Endothelial cell of umbilical vein (primary cell): ENCODE measurements around the gene COL9A1. TPM values are rescaled to one million over a fixed set of nuclear protein-coding genes. Genes with fewer than 3 reads are reported as not detected.

ENCODE experiments used
- BruUV-seq: library from RNA; stranded (reverse); fragments of 400-500 nt; replicated peaks from 2 replicates; lab custom pipeline; 2021; lab: Mats Ljungman, UMichigan
- CTCF ChIA-PET: fragments of 300-600, 350-600 bp; sonication (Branson Sonifier 250); formaldehyde crosslinking; loops from one replicate; lab custom pipeline; 2021; ENCODE audit warnings: antibody characterized with exemption, inconsistent platforms; lab: Charles Lee
- POLR2A ChIA-PET: fragments of 300-600, 350-600 bp; sonication (Branson Sonifier 250); formaldehyde crosslinking; loops from one replicate; lab custom pipeline; 2021; ENCODE audit warnings: antibody characterized with exemption, inconsistent platforms; lab: Charles Lee
- DNase-seq: peaks from one replicate; pipeline ENCODE4 v3.0.0-alpha.2; 2011; ENCODE audit warnings: low read depth, low spot score
- FAIRE-seq: peaks from 2 replicates; lab custom pipeline; 2011; peaks lifted over from hg19 to GRCh38; lab: Jason Lieb, UNC
- H2AFZ ChIP-seq: 2 replicates; pipeline ENCODE4 v1.6.0; 2012; ENCODE audit warnings: low read depth, low read length, control low read depth, inconsistent platforms
- H3K27ac ChIP-seq: 2 replicates; pipeline ENCODE4 v1.5.1; 2011; ENCODE audit warnings: low read depth, mild to moderate bottlenecking, control low read depth, low read length, moderate library complexity; ENCODE audit not compliant: insufficient read depth
- H3K27me3 ChIP-seq, 2 experiments: 2 replicates each; pipeline versions ENCODE4 v1.6.0 to v1.6.1; 2011; ENCODE audit warnings: low read length in 2 of 2, mixed read lengths in 1 of 2; ENCODE audit not compliant: control insufficient read depth in 2 of 2, insufficient read depth in 2 of 2
- H3K36me3 ChIP-seq, 2 experiments: 2 replicates in 1 of 2; 3 replicates in 1 of 2; pipeline ENCODE4 v1.5.1; 2011; ENCODE audit warnings: low read length in 2 of 2, mild to moderate bottlenecking in 1 of 2, moderate library complexity in 1 of 2; ENCODE audit not compliant: control insufficient read depth in 2 of 2, insufficient read depth in 2 of 2; ENCODE audit errors: extremely low read depth in 1 of 2
- H3K4me1 ChIP-seq: 3 replicates; pipeline ENCODE4 v1.5.1; 2011; ENCODE audit warnings: mild to moderate bottlenecking, low read length; ENCODE audit not compliant: control insufficient read depth, insufficient read depth; ENCODE audit errors: extremely low read depth
- H3K4me2 ChIP-seq: 2 replicates; pipeline ENCODE4 v1.6.1; 2011; ENCODE audit warnings: low read length, control low read depth, mixed read lengths; ENCODE audit not compliant: insufficient read depth
- H3K4me3 ChIP-seq, 3 experiments: fragments of 200-600 bp in 1 of 3; sonication (generic), shearing (Covaris generic) in 1 of 3; replicated peaks in 1 of 3; 2 replicates each; pipeline ENCODE4 v1.5.1; 2011 to 2016; ENCODE audit warnings: control low read depth in 3 of 3, low read length in 3 of 3, mild to moderate bottlenecking in 2 of 3, inconsistent platforms in 1 of 3, low read depth in 1 of 3, moderate library complexity in 1 of 3; ENCODE audit not compliant: insufficient read depth in 1 of 3
- H3K79me2 ChIP-seq: 2 replicates; pipeline ENCODE4 v1.6.0; 2012; ENCODE audit warnings: low read length, inconsistent platforms; ENCODE audit not compliant: control insufficient read depth, insufficient read depth
- H3K9ac ChIP-seq: replicated peaks from 2 replicates; pipeline ENCODE3; 2011; ENCODE audit warnings: low read length, control low read depth; ENCODE audit not compliant: insufficient read depth; ENCODE audit errors: extremely low read depth
- H3K9me1 ChIP-seq: replicated peaks from 3 replicates; pipeline ENCODE4 v1.6.0; 2011; ENCODE audit warnings: mild to moderate bottlenecking, low read length; ENCODE audit not compliant: control insufficient read depth, insufficient read depth; ENCODE audit errors: extremely low read depth
- H3K9me3 ChIP-seq: replicated peaks from 2 replicates; pipeline ENCODE4 v1.5.1; 2012; ENCODE audit warnings: low read length, inconsistent platforms; ENCODE audit not compliant: control insufficient read depth, insufficient read depth
- H4K20me1 ChIP-seq: replicated peaks from 2 replicates; pipeline ENCODE3; 2011; ENCODE audit warnings: mild to moderate bottlenecking, low read length; ENCODE audit not compliant: control insufficient read depth, insufficient read depth; ENCODE audit errors: extremely low read depth
- CTCF ChIP-seq, 2 donors: IDR thresholded peaks; 1 replicate in 1 of 2; 2 replicates in 1 of 2; pipeline ENCODE4 v1.5.1; 2011; ENCODE audit warnings: low read length in 2 of 2, mild to moderate bottlenecking in 2 of 2, moderate library complexity in 2 of 2, control low read depth in 1 of 2, inconsistent platforms in 1 of 2, low read depth in 1 of 2; ENCODE audit not compliant: insufficient read depth in 1 of 2; ENCODE audit errors: extremely low read depth in 1 of 2
- EZH2 ChIP-seq: IDR thresholded peaks from 2 replicates; pipeline ENCODE4 v1.6.1; 2012; ENCODE audit warnings: borderline replicate concordance, low read depth, mild to moderate bottlenecking, moderate library complexity, low read length, inconsistent platforms; ENCODE audit not compliant: severe bottlenecking
- FOS ChIP-seq: IDR thresholded peaks from 2 replicates; pipeline ENCODE4 v1.6.1; 2011; ENCODE audit warnings: mild to moderate bottlenecking, low read length, moderate library complexity, borderline replicate concordance; ENCODE audit not compliant: insufficient read depth
- GATA2 ChIP-seq: IDR thresholded peaks from 2 replicates; pipeline ENCODE4 v1.7.0; 2011; ENCODE audit warnings: low read depth, mild to moderate bottlenecking, moderate library complexity, mixed read lengths, low read length; ENCODE audit not compliant: insufficient read length, insufficient read depth
- JUN ChIP-seq: IDR thresholded peaks from 2 replicates; pipeline ENCODE4 v1.6.1; 2011; ENCODE audit warnings: borderline replicate concordance, low read depth; ENCODE audit not compliant: insufficient read length, insufficient read depth
- MAX ChIP-seq: IDR thresholded peaks from 2 replicates; pipeline ENCODE4 v1.6.1; 2011; ENCODE audit not compliant: insufficient read depth, insufficient read length
- MYC ChIP-seq: IDR thresholded peaks from one replicate; pipeline ENCODE4 v1.6.1; 2011; ENCODE audit warnings: mild to moderate bottlenecking, low read depth, low read length
- POLR2A ChIP-seq: IDR thresholded peaks from 2 replicates; pipeline ENCODE4 v1.6.1; 2012; ENCODE audit warnings: low read depth, mild to moderate bottlenecking, control low read depth, low read length
- POLR2AphosphoS5 ChIP-seq: IDR thresholded peaks from 2 replicates; pipeline ENCODE4 v1.6.1; 2012; ENCODE audit warnings: low read depth, mild to moderate bottlenecking, control low read depth, low read length, moderate library complexity; ENCODE audit not compliant: insufficient read depth
- dilution Hi-C: fragments of 300-500 bp; cut with MboI; formaldehyde crosslinking; loops from one replicate; pipeline ENCODE4 v1.15.0; 2019; ENCODE audit warnings: low sequenced_read_pairs; ENCODE audit not compliant: extremely low pct_ligation_motif_present
- intact Hi-C: fragments of 100-400 bp; cut with micrococcal nuclease; formaldehyde crosslinking; loops from one replicate; pipeline ENCODE4 v1.10.0; 2022
- polyA plus RNA-seq, 4 experiments: library from polyadenylated mRNA; depleted of rRNA in 3 of 4; stranded (reverse) in 3 of 4; unstranded in 1 of 4; fragments of >200 nt; gene quantifications; 2 replicates each; pipeline versions ENCODE4 v1.2.1 to v1.2.3, GENCODE V29; 2011 to 2012; ENCODE audit warnings: missing spikeins in 1 of 4
- total RNA-seq: library from RNA; stranded (reverse); gene quantifications from 2 replicates; pipeline ENCODE4 v1.2.3, GENCODE V29; 2021

The COL9A1 gene
- total and polyA plus RNA-seq, 2 donors (not counting 3 experiments of a cell fraction or from before 2014, with no cell fraction given): not detected

GRCh38 chr6:70198785-70199184, 104.1 kb downstream of the COL9A1 start:
- ChIA-PET CTCF (no interaction called here), POLR2A (no interaction called here)
- no peak overlapping the region for H3K4me3 ChIP-seq
- H4K20me1 ChIP-seq: no peaks in the 10 kb centered on the region
- no TSS peak for BruUV-seq
- H3K9ac ChIP-seq: no peak overlapping the region
- TF ChIP-seq MAX (no peak), JUN (no peak), GATA2 (no peak), POLR2A (no peak), FOS (no peak), EZH2 (no peak), CTCF (IDR thresholded peaks at IDR 0.05; ENCODE audit: extremely low read depth in 1 of 2, insufficient read depth in 1 of 2, low read depth in 1 of 2, low read length in 2 of 2) (no peak), MYC (no peak), POLR2AphosphoS5 (no peak)
- H3K36me3 ChIP-seq: no peaks in the 10 kb centered on the region
- H3K79me2 ChIP-seq: no peaks in the 10 kb centered on the region
- no peak overlapping the region for H3K27ac ChIP-seq
- no peak overlapping the region for H3K4me2 ChIP-seq
- H2AFZ ChIP-seq: no peak overlapping the region
- no peaks in the 10 kb centered on the region for H3K4me1 ChIP-seq
- FAIRE-seq (no peak), DNase-seq (no peak)
- no peaks in the 10 kb centered on the region for H3K27me3 ChIP-seq
- H3K9me3 ChIP-seq: no peaks in the 10 kb centered on the region
- dilution Hi-C loops: no loop called here
- no peaks in the 10 kb centered on the region for H3K9me1 ChIP-seq
- intact Hi-C loops: no loop called here
